IMR-90 (cell line): ENCODE measurements around the gene EML6.

Source experiments
- CTCF ChIP-seq: conservative IDR thresholded peaks from 2 replicates; pipeline ENCODE4 v1.5.1; 2012; ENCODE audit warnings: mild to moderate bottlenecking, low read depth, low read length, improper control_type of control experiment
- MXI1 ChIP-seq: IDR thresholded peaks from 2 replicates; pipeline ENCODE4 v1.6.1; 2012; ENCODE audit warnings: low read depth, mild to moderate bottlenecking, low read length, moderate library complexity, borderline replicate concordance
- POLR2A ChIP-seq: IDR thresholded peaks from 2 replicates; pipeline ENCODE4 v1.6.1; 2012; ENCODE audit warnings: mild to moderate bottlenecking, low read depth, low read length
- RAD21 ChIP-seq: IDR thresholded peaks from 2 replicates; pipeline ENCODE4 v1.6.1; 2012; ENCODE audit warnings: low read length, improper control_type of control experiment
- SMC3 ChIP-seq: fragments of 150-350 bp; IDR thresholded peaks from 2 replicates; pipeline ENCODE4 v1.6.1; 2016; ENCODE audit warnings: low read depth, mild to moderate bottlenecking, antibody characterized with exemption, low read length, moderate library complexity
- USF2 ChIP-seq: fragments of 150-350 bp; IDR thresholded peaks from 2 replicates; pipeline ENCODE4 v1.6.1; 2017; ENCODE audit warnings: mild to moderate bottlenecking, antibody characterized with exemption, low read length, low read depth

DNA sequence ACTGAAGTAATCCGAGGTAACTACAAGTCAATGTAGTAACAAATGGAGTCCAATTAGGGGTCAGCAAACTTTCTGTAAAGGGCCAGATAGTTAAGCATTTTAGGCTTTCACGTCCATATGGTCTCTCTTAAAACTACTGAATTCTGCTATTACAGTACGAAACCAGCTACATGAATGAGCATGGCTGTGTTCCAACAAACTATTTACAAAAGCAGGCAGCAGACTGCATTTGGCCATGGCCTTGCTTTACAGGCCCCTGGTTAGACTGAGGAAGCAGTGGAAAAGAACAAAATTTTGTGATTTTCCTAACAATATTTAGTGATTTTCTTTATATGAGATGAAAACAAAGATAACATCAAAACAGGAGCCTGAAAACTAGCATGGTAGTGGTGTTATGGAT is 262.8 kb downstream of the EML6 start:
- TF ChIP-seq CTCF = no peak
- no peak for TF ChIP-seq POLR2A
- no peak for TF ChIP-seq USF2
- no peak for TF ChIP-seq MXI1
- TF ChIP-seq SMC3 = no peak
- no peak for TF ChIP-seq RAD21
